Nephron progenitor cell (in vitro differentiated cells): ENCODE results near the gene SLC25A12.

Experiments
- DNase-seq: peaks from one replicate; pipeline ENCODE4 v3.0.0; 2021
- H3K27ac Mint-ChIP-seq: 2 replicates; pipeline ENCODE4 v1.8.0; 2021; ENCODE audit warnings: mild to moderate bottlenecking, moderate library complexity, mixed read lengths
- H3K27me3 Mint-ChIP-seq: 2 replicates; pipeline ENCODE4 v1.8.0; 2021; ENCODE audit warnings: mild to moderate bottlenecking, low read depth, mixed read lengths; ENCODE audit not compliant: poor library complexity
- H3K36me3 Mint-ChIP-seq: 2 replicates; pipeline ENCODE4 v1.8.0; 2021; ENCODE audit warnings: low read depth, mixed read lengths
- H3K4me1 Mint-ChIP-seq: 2 replicates; pipeline ENCODE4 v1.8.0; 2021; ENCODE audit warnings: mixed read lengths
- H3K4me3 Mint-ChIP-seq: 2 replicates; pipeline ENCODE4 v1.8.0; 2021; ENCODE audit warnings: mild to moderate bottlenecking, moderate library complexity, mixed read lengths
- H3K9me3 Mint-ChIP-seq: 2 replicates; pipeline ENCODE4 v1.8.0; 2021; ENCODE audit warnings: mild to moderate bottlenecking, moderate library complexity, mixed read lengths
- CTCF ChIP-seq: fragments of 200-600 bp; sonication (generic); IDR thresholded peaks from 2 replicates; pipeline ENCODE4 v1.5.0; 2021; ENCODE audit warnings: antibody characterized with exemption

The SLC25A12 gene

GRCh38 chr2:171882089-171882769 is 11.8 kb downstream of the SLC25A12 start:
- Mint-ChIP-seq H3K27ac (no peak overlapping the region), H3K4me3 (no peak overlapping the region), H3K4me1 (peaks cover 7% of the 10 kb centered on the region), H3K36me3 (peaks cover 8% of the 10 kb centered on the region), H3K27me3 (no peaks in the 10 kb centered on the region), H3K9me3 (no peaks in the 10 kb centered on the region)
- TF ChIP-seq CTCF = no peak
- DNase-seq = no peak

GRCh38 chr2:171880774-171881173 is 13.3 kb downstream of the SLC25A12 start:
- Mint-ChIP-seq H3K27ac (no peak overlapping the region), H3K36me3 (peaks cover 6% of the 10 kb centered on the region), H3K4me3 (no peak overlapping the region), H3K4me1 (peaks cover 7% of the 10 kb centered on the region), H3K27me3 (no peaks in the 10 kb centered on the region), H3K9me3 (no peaks in the 10 kb centered on the region)
- TF ChIP-seq CTCF = no peak
- no peak for DNase-seq

- H3K4me3 Mint-ChIP-seq = no peak overlapping the region
- H3K36me3 Mint-ChIP-seq = peaks cover 10% of the 10 kb centered on the region
- no peak overlapping the region for H3K27ac Mint-ChIP-seq
- no peak for TF ChIP-seq CTCF
- peaks cover 7% of the 10 kb centered on the region for H3K4me1 Mint-ChIP-seq
- no peaks in the 10 kb centered on the region for H3K27me3 Mint-ChIP-seq
- peaks cover 5% of the 10 kb centered on the region for H3K9me3 Mint-ChIP-seq
- DNase-seq = no peak
Observed at GRCh38 chr2:171879865-171880264, 14.2 kb downstream of the SLC25A12 start.

GRCh38 chr2:171878481-171878993 is 15.5 kb downstream of the SLC25A12 start:
- Mint-ChIP-seq H3K9me3 (peaks cover 5% of the 10 kb centered on the region), H3K4me3 (no peak overlapping the region), H3K36me3 (peaks cover 16% of the 10 kb centered on the region), H3K4me1 (peaks cover 7% of the 10 kb centered on the region), H3K27me3 (no peaks in the 10 kb centered on the region), H3K27ac (no peak overlapping the region)
- DNase-seq = no peak
- no peak for TF ChIP-seq CTCF

GRCh38 chr2:171874963-171875362 is 19.1 kb downstream of the SLC25A12 start:
- H3K9me3 Mint-ChIP-seq = peaks cover 5% of the 10 kb centered on the region
- TF ChIP-seq CTCF = no peak

GRCh38 chr2:171874517-171874916 is 19.5 kb downstream of the SLC25A12 start:
- Mint-ChIP-seq H3K27me3 (no peaks in the 10 kb centered on the region), H3K4me3 (no peak overlapping the region), H3K4me1 (peaks cover 7% of the 10 kb centered on the region), H3K36me3 (peaks cover 39% of the 10 kb centered on the region), H3K27ac (no peak overlapping the region), H3K9me3 (peaks cover 5% of the 10 kb centered on the region)
- no peak for TF ChIP-seq CTCF
- DNase-seq = no peak

More at GRCh38 chr2:171874963-171875362, 19.1 kb downstream of the SLC25A12 start:
- H3K36me3 Mint-ChIP-seq = peaks cover 39% of the 10 kb centered on the region
- H3K27me3 Mint-ChIP-seq = no peaks in the 10 kb centered on the region
- H3K4me1 Mint-ChIP-seq = peaks cover 7% of the 10 kb centered on the region
- no peak overlapping the region for H3K27ac Mint-ChIP-seq
- H3K4me3 Mint-ChIP-seq = no peak overlapping the region
- no peak for DNase-seq
